Sciatic nerve (tissue), 2 donors: ENCODE data around the gene CYTH1. TPM values are rescaled to one million over a fixed set of nuclear protein-coding genes. Genes with fewer than 3 reads are reported as not detected.
A peak's percentile ranks its signal among the peaks of the same experiment; 100 is the strongest.

ENCODE experiments used
- ATAC-seq: fragments of 200-7000 bp; cut with Tn5 transposase; one replicate; pipeline ENCODE4 v1.9.1; 2020; ENCODE audit warnings: mild to moderate bottlenecking, moderate library complexity
- DNase-seq: peaks from one replicate; pipeline ENCODE4 v3.0.0-alpha.2; 2020; ENCODE audit warnings: low spot score
- intact Hi-C: fragments of 100-400 bp; cut with DNase I; formaldehyde crosslinking; loops from one replicate; pipeline ENCODE4 v1.14.2; 2022
- total RNA-seq: library from RNA; stranded (reverse); fragmentation: NEBNext Ultra II Directional; extraction: Animal tissue kit (Norgen Biotek cat#: 25700); gene quantifications from one replicate; pipeline ENCODE4 v1.2.1, GENCODE V29; 2021
- donor health status: DM: no; HTN: no; CAD: no.
- donor health status: DM: no; HTN: no; CAD: no.

Gene CYTH1
- total RNA-seq, 1 donor from 2014 or later = 75.9 TPM

- intact Hi-C loops = loop anchor here (10.0 kb wide), 1 partner anchor 214 kb away; no protein-coding TSS in a partner anchor
- ATAC-seq = peak; percentile 54
These were observed 72.9 kb downstream of the CYTH1 start for GRCh38 chr17:78709119-78709681.

GRCh38 chr17:78708510-78708973 lies 73.5 kb downstream of the CYTH1 start:
- intact Hi-C loops = loop anchor here (10.0 kb wide), 1 partner anchor 214 kb away; no protein-coding TSS in a partner anchor
- ATAC-seq (peak; percentile 92), DNase-seq (peak; percentile 80)

More at GRCh38 chr17:78709119-78709681, 72.9 kb downstream of the CYTH1 start:
- no peak for DNase-seq

- intact Hi-C loops = loop anchor here (10.0 kb wide), 1 partner anchor 213 kb away; no protein-coding TSS in a partner anchor
- no peak for DNase-seq
- ATAC-seq = no peak
These were observed 74.2 kb downstream of the CYTH1 start for GRCh38 chr17:78707923-78708322.

GRCh38 chr17:78707016-78707415 lies 75.1 kb downstream of the CYTH1 start:
- intact Hi-C loops = loop anchor here (10.0 kb wide), 1 partner anchor 212 kb away; no protein-coding TSS in a partner anchor
- ATAC-seq (no peak), DNase-seq (no peak)

- intact Hi-C loops = loop anchor here (10.0 kb wide), 1 partner anchor 212 kb away; no protein-coding TSS in a partner anchor
- no peak for DNase-seq
- no peak for ATAC-seq
These were observed 75.7 kb downstream of the CYTH1 start for GRCh38 chr17:78706271-78706915.

GRCh38 chr17:78705071-78705470 lies 77.0 kb downstream of the CYTH1 start:
- DNase-seq = no peak
- intact Hi-C loops = loop anchor here (10.0 kb wide), 1 partner anchor 210 kb away; no protein-coding TSS in a partner anchor
- no peak for ATAC-seq

GRCh38 chr17:78704594-78704993 lies 77.5 kb downstream of the CYTH1 start:
- ATAC-seq = no peak
- intact Hi-C loops = loop anchor here (10.0 kb wide), 1 partner anchor 210 kb away; no protein-coding TSS in a partner anchor
- DNase-seq = no peak

GRCh38 chr17:78697554-78698343 lies 84.3 kb downstream of the CYTH1 start:
- ATAC-seq = no peak
- DNase-seq = peak; percentile 47
- intact Hi-C loops = no loop called here

GRCh38 chr17:78697122-78697521 lies 85.0 kb downstream of the CYTH1 start:
- DNase-seq (no peak), ATAC-seq (no peak)
- intact Hi-C loops = no loop called here

- DNase-seq = no peak
- no peak for ATAC-seq
- intact Hi-C loops = no loop called here
These were observed 85.8 kb downstream of the CYTH1 start for GRCh38 chr17:78696016-78696982.

GRCh38 chr17:78694805-78695531 lies 87.1 kb downstream of the CYTH1 start:
- ATAC-seq (no peak), DNase-seq (peak; percentile 47)
- intact Hi-C loops = no loop called here

- intact Hi-C loops = no loop called here
- ATAC-seq (no peak), DNase-seq (no peak)
These were observed 88.6 kb downstream of the CYTH1 start for GRCh38 chr17:78693346-78694083.

- intact Hi-C loops = no loop called here
- DNase-seq (peak; percentile 26), ATAC-seq (no peak)
These were observed 89.5 kb downstream of the CYTH1 start for GRCh38 chr17:78692460-78693010.

- DNase-seq (no peak), ATAC-seq (no peak)
- intact Hi-C loops = no loop called here
These were observed 93.0 kb downstream of the CYTH1 start for GRCh38 chr17:78689029-78689428.

- ATAC-seq (no peak), DNase-seq (no peak)
- intact Hi-C loops = no loop called here
These were observed 94.1 kb downstream of the CYTH1 start for GRCh38 chr17:78687944-78688343.

GRCh38 chr17:78687125-78687524 lies 94.9 kb downstream of the CYTH1 start:
- DNase-seq = no peak
- intact Hi-C loops = no loop called here
- no peak for ATAC-seq

- DNase-seq (peak; percentile 25), ATAC-seq (no peak)
- intact Hi-C loops = no loop called here
These were observed 98.0 kb downstream of the CYTH1 start for GRCh38 chr17:78684026-78684425.
